ENCODE results near the gene TMEM198. TPM values are rescaled to one million over a fixed set of nuclear protein-coding genes. Genes with fewer than 3 reads are reported as not detected.
A peak's percentile ranks its signal among the peaks of the same experiment; 100 is the strongest.

The TMEM198 gene
- total RNA-seq, 1 experiment from 2014 or later, result 2.3 TPM

DNA sequence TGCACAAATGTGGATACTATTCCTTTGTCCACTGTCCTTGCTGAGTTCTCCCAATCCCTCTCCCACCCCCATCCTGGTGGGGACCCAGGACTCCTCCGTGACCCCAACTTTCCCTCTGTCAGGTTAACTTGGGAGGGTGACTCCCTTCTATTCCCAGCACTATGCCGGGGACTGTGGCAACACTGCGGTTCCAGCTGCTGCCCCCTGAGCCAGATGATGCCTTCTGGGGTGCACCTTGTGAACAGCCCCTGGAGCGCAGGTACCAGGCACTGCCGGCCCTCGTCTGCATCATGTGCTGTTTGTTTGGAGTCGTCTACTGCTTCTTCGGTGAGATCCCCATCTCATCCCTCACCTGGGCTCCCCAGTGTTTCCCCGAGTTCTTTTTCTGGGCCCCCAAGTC lies 739 bp downstream of the TMEM198 start:
- H3K4me1 ChIP-seq (ENCODE audit: control insufficient read depth, insufficient read depth, low read length), result peaks cover 9% of the 10 kb centered on the region; the same call in 1 of the 2 replicates
- intact Hi-C loops (cut with micrococcal nuclease; ENCODE audit: unreplicated experiment) (loop anchor here (5.0 kb wide), 1 partner anchor 83 kb away; the partner anchor contains the start of gene SLC4A3), in situ Hi-C loops (cut with HindIII; ENCODE audit: low pct_unique_long_range_greater_than_20kb, low sequenced_read_pairs) (no loop called here)
- TF ChIP-seq TCF7L2 (IDR thresholded peaks at IDR 0.05; ENCODE audit: low read depth, low read length) (no peak), REST (IDR thresholded peaks at IDR 0.05; ENCODE audit: insufficient read depth in 1 of 2, low read depth in 2 of 2, low read length in 1 of 2) (0 out of 4 replicates have a peak, but pooled peaks of 1 of the 2 experiments have one; percentile 25)
- no peak overlapping the region for H3K27ac ChIP-seq (ENCODE audit: low read length)
- no peak for DNase-seq (ENCODE audit: low read depth, low spot score)
- ATAC-seq, result no peak
- POLR2A ChIA-PET, result no interaction called here
- peak overlapping the region; percentile 62 to 70 for H3K4me3 ChIP-seq (ENCODE audit: low read depth in 2 of 2, low read length in 2 of 2)
- H3K9me3 ChIP-seq (ENCODE audit: control insufficient read depth, insufficient read depth, low read depth, low read length), result no peaks in the 10 kb centered on the region
- CTCF ChIA-PET, result no interaction called here
- H3K27me3 ChIP-seq (ENCODE audit: control insufficient read depth, insufficient read depth, low read length), result no peaks in the 10 kb centered on the region
- H3K36me3 ChIP-seq (ENCODE audit: control insufficient read depth, insufficient read depth, low read length), result 0 out of 2 replicates have a peak, but pooled peaks cover 2% of the 10 kb centered on the region
- BruUV-seq (replicated peaks), result no TSS peak

GRCh38 chr2:219545295-219545942 lies 1.6 kb downstream of the TMEM198 start:
- no peak overlapping the region for H3K4me3 ChIP-seq (ENCODE audit: low read depth in 2 of 2, low read length in 2 of 2)
- no TSS peak for BruUV-seq (replicated peaks)

More at GRCh38 chr2:219545295-219545942, 1.6 kb downstream of the TMEM198 start:
- Histone ChIP-seq H3K4me1 (ENCODE audit: control insufficient read depth, insufficient read depth, low read length) (peaks cover 9% of the 10 kb centered on the region; the same call in 1 of the 2 replicates), H3K27ac (ENCODE audit: low read length) (no peak overlapping the region), H3K27me3 (ENCODE audit: control insufficient read depth, insufficient read depth, low read length) (no peaks in the 10 kb centered on the region), H3K36me3 (ENCODE audit: control insufficient read depth, insufficient read depth, low read length) (0 out of 2 replicates have a peak, but pooled peaks cover 2% of the 10 kb centered on the region), H3K9me3 (ENCODE audit: control insufficient read depth, insufficient read depth, low read depth, low read length) (no peaks in the 10 kb centered on the region)
- TF ChIP-seq POLR2AphosphoS5 (IDR thresholded peaks at IDR 0.05; ENCODE audit: low read depth, low read length) (no peak), SIN3A (IDR thresholded peaks at IDR 0.05; ENCODE audit: borderline replicate concordance, insufficient read depth, low read depth, low read length) (no peak), TCF7L2 (IDR thresholded peaks at IDR 0.05; ENCODE audit: low read depth, low read length) (no peak), REST (IDR thresholded peaks at IDR 0.05; ENCODE audit: insufficient read depth in 1 of 2, low read depth in 2 of 2, low read length in 1 of 2) (no peak)
- TF ChIP-seq, protein P1, sequence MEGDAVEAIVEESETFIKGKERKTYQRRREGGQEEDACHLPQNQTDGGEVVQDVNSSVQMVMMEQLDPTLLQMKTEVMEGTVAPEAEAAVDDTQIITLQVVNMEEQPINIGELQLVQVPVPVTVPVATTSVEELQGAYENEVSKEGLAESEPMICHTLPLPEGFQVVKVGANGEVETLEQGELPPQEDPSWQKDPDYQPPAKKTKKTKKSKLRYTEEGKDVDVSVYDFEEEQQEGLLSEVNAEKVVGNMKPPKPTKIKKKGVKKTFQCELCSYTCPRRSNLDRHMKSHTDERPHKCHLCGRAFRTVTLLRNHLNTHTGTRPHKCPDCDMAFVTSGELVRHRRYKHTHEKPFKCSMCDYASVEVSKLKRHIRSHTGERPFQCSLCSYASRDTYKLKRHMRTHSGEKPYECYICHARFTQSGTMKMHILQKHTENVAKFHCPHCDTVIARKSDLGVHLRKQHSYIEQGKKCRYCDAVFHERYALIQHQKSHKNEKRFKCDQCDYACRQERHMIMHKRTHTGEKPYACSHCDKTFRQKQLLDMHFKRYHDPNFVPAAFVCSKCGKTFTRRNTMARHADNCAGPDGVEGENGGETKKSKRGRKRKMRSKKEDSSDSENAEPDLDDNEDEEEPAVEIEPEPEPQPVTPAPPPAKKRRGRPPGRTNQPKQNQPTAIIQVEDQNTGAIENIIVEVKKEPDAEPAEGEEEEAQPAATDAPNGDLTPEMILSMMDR (IDR thresholded peaks at IDR 0.05), result no peak
- ChIA-PET CTCF (no interaction called here), POLR2A (interaction anchor here (0.6 kb wide), 1 partner anchor 142 kb away, joined by 8 read pairs; no protein-coding TSS in a partner anchor)
- in situ Hi-C loops (cut with HindIII; ENCODE audit: low pct_unique_long_range_greater_than_20kb, low sequenced_read_pairs) (no loop called here), intact Hi-C loops (cut with micrococcal nuclease; ENCODE audit: unreplicated experiment) (no loop called here)
- no peak for ATAC-seq
- no peak for DNase-seq (ENCODE audit: low read depth, low spot score)
